KG1 (cell line): ENCODE data around the gene HRAS.

ENCODE experiments used
- DNase-seq: peaks from one replicate; lab custom pipeline; 2025; lab: John Stamatoyannopoulos, UW

Gene HRAS

DNA sequence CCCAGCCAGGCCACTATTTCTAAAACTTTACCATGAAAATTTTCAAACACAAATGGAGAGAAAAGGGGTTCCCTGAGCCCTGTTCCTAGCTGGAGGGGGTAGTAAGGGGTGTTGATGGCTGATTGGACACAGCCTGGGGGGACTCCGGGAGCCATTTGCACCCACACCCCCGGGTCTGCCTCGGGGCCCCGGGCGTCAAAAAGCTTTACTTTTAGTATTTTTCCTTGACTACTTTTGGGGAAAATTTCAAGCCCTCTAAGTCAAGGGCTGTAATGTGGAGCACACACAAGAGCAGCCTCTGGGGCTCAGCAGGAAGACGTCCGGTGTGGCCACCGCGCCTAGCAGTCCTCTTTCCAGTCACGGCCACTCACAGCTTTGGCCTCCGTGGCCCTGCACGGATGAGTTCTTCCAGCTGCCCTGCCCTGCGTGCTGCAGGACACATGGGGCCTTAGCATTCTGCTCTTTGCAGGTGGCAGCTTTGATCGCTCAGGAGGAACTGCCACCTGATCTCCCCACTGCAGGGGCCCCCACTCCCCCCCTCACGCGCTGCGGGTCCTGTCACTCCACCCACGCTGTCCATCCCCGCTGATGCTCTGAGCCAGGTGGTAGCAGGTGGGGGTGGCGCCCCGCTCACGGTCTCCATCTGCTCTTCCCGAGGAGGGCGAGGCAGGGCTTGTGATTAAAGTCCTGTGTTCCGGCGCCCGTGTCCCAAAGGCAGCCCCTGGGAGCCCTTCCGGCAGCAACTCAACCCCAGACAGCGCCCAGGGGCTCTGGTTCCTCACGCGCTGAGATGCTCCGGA lies 42.7 kb downstream of the HRAS start:
- no peak for DNase-seq

- no peak for DNase-seq
Measured at GRCh38 chr11:491358-491757, 44.0 kb downstream of the HRAS start.

DNA sequence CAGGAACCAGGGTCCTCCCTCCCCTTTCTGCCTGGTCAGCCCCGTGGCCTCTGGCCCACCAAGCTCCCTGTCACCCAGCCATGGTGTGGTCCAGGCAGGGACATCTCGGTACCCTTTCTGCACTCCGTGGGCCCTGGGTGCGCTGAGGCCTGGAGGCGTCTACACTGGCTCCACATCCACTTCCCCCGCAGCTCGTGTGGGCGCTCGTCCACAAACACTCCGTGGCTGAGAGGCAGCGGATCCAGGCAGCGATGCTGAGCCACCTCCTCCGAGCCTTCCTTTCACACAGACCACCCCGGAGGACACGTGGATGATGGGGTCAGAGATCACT lies 44.5 kb downstream of the HRAS start:
- no peak for DNase-seq

- DNase-seq: no peak
Measured at GRCh38 chr11:490186-490929, 45.0 kb downstream of the HRAS start.

GRCh38 chr11:489610-490185 lies 45.7 kb downstream of the HRAS start:
- DNase-seq: no peak

DNA sequence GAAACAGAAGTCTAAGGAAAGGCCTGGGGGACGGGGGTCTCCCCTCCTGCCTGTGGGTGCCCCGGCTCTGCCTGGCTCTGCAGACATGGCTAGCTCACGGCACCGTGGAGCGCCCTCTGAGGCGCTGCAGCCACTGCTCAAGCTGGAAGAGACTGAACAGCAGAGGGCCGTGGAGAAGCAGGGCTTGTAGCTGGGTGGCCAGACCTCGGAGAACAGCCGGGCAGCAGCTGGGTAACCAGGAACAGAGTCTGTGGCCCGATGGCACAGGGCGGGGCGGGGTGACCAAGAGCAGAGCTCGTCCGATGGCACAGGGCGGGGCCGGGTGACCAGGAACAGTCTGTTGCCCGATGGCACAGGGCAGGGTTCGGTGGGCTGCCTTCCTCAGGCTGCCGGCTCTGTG lies 46.4 kb downstream of the HRAS start:
- DNase-seq: no peak

DNA sequence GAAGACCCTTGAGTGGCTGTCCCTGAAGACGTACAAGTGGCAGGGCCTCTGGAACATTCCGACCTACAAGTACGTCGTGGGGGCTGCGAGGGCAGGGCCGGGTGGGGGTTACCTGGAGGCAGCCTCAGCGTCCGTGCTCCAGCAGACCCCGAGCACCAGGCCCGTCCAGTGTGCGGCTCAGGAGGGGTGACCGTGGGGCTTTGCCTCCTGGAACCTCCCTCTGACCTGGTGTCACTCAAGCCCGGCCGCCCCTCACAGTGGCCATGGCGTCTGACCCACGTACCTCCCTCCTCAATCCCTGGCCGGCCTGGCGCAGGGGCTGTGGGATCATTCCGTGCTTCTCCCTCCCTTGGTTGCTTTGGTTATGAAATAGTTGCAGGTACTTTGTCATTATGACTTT lies 46.8 kb downstream of the HRAS start:
- no peak for DNase-seq

DNA sequence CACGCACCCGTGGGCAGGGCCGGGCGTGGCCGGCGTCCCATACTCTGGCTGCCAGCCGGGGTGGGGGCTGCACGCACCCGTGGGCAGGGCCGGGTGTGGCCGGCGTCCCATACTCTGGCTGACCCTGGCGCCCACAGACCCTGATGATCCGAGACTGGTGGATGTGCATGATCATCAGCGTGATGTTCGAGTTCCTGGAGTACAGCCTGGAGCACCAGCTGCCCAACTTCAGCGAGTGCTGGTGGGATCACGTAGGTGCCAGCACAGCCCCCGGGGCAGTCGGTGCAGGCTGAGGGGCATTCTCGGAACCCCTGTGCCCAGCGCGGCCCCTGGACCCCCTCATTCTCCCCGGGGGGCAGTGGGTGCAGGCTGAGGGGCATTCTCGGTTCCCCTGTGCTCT lies 47.3 kb downstream of the HRAS start:
- DNase-seq: no peak

DNA sequence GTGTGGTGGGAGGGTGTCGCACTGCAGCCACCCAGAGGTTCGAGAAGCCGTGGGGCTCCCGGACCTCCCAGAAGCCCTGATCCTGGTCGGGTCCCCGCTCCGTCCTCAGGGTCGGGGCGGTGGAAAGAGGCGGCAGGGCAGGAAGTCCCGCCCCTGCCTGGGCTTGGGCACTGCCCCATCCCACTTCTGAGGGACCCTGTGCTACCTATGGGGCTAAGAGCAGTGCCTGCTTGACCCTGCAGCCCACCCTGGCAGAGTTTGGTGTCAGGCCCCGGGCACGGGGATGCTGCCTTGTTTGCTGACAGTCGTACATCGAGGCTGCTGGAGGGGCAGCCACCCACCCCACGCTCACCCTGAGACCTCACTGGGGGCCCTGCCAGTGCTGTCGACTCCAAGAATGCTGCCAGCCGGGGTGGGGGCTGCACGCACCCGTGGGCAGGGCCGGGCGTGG lies 47.8 kb downstream of the HRAS start:
- no peak for DNase-seq

GRCh38 chr11:486189-486588 lies 49.2 kb downstream of the HRAS start:
- no peak for DNase-seq

DNA sequence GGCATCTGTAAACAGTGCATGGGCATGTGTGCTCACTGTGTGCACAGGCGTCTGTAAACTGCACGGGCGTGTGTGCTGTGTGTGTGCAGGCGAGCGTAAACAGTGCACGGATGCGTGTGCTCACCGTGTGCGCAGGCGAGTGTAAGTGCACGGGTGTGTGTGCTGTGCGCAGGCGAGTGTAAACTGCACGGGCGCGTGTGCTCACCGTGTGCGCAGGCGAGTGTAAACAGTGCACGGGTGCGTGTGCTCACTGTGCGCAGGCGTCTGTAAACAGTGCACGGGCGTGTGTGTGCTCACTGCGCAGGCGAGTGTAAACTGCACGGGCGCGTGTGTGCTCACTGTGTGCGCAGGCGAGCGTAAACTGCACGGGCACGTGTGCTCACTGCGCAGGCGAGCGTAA lies 50.8 kb downstream of the HRAS start:
- no peak for DNase-seq
